A549 (cell line): ENCODE measurements around the gene ADAM10. TPM values are rescaled to one million over a fixed set of nuclear protein-coding genes. Genes with fewer than 3 reads are reported as not detected.

ENCODE experiments used
- ATAC-seq, 2 experiments: fragments of 200-7000 bp in 1 of 2; fragments of >200 bp in 1 of 2; cut with Nextera tagmentation in 1 of 2; cut with Tn5 transposase in 1 of 2; 3 replicates each; pipeline versions ENCODE4 v1.8.0 to v1.9.1; 2018 to 2020; ENCODE audit warnings: mild to moderate bottlenecking in 1 of 2, moderate library complexity in 1 of 2
- CTCF ChIA-PET: fragments of 300-600 bp; sonication (Branson Sonifier 250); formaldehyde crosslinking; extraction: SDS; loops from one replicate; lab custom pipeline; 2021; ENCODE audit warnings: antibody characterized with exemption, inconsistent platforms; lab: Yijun Ruan, JAX
- POLR2A ChIA-PET: fragments of 350-600 bp; formaldehyde crosslinking; extraction: SDS; loops from one replicate; lab custom pipeline; 2021; ENCODE audit warnings: antibody characterized with exemption, inconsistent platforms; lab: Yijun Ruan, JAX
- DNase-seq, 2 experiments: peaks; one replicate each; pipeline versions ENCODE4 v3.0.0 to v3.0.0-alpha.2; 2011 to 2016; ENCODE audit warnings: low read depth in 1 of 2, low spot score in 1 of 2
- FAIRE-seq: peaks from 2 replicates; lab custom pipeline; 2011; peaks lifted over from hg19 to GRCh38; lab: Jason Lieb, UNC
- H3K27ac ChIP-seq, 2 experiments: fragments of >200 bp; sonication (Bioruptor Twin); formaldehyde crosslinking; 3 replicates each; pipeline ENCODE4 v1.5.1; 2016 to 2017
- H3K4me1 ChIP-seq: fragments of >200 bp; sonication (Bioruptor Twin); formaldehyde crosslinking; 3 replicates; pipeline ENCODE4 v1.6.1; 2016
- H3K4me2 ChIP-seq: fragments of >200 bp; sonication (Bioruptor Twin); formaldehyde crosslinking; 3 replicates; pipeline ENCODE4 v1.6.1; 2016
- H3K4me3 ChIP-seq: fragments of >200 bp; sonication (Bioruptor Twin); formaldehyde crosslinking; 3 replicates; pipeline ENCODE4 v1.5.1; 2016
- H3K9me3 ChIP-seq: fragments of >200 bp; sonication (Bioruptor Twin); formaldehyde crosslinking; 3 replicates; pipeline ENCODE4 v1.6.1; 2016
- CBX2 ChIP-seq: fragments of 200-600 bp; sonication (generic); IDR thresholded peaks from 2 replicates; pipeline ENCODE4 v1.6.1; 2016; ENCODE audit warnings: low read depth, mild to moderate bottlenecking, borderline replicate concordance
- CHD2 ChIP-seq: fragments of 150-350 bp; IDR thresholded peaks from 2 replicates; pipeline ENCODE4 v1.6.1; 2014; ENCODE audit warnings: low read length; ENCODE audit not compliant: partially characterized antibody
- EHF ChIP-seq: fragments of 250-450 bp; sonication (Bioruptor Pico); IDR thresholded peaks from 2 replicates; pipeline ENCODE4 v1.5.0; 2020; ENCODE audit warnings: mild to moderate bottlenecking
- FOSL2 ChIP-seq, 2 experiments: fragments of 450-650 bp in 1 of 2; fragments of >200 bp in 1 of 2; sonication (Bioruptor Twin) in 1 of 2; formaldehyde crosslinking; IDR thresholded peaks; 2 replicates each; pipeline versions ENCODE4 v1.5.0 to v1.6.1; 2016 to 2020; ENCODE audit warnings: mild to moderate bottlenecking in 1 of 2, moderate library complexity in 1 of 2
- GATA3 ChIP-seq: IDR thresholded peaks from 2 replicates; pipeline ENCODE4 v1.6.1; 2012; ENCODE audit warnings: borderline replicate concordance
- HDAC2 ChIP-seq: fragments of 200-600 bp; sonication (generic); IDR thresholded peaks from 2 replicates; pipeline ENCODE4 v1.6.1; 2016
- HOXB13 ChIP-seq: fragments of 250-450 bp; sonication (Bioruptor Pico); IDR thresholded peaks from 2 replicates; pipeline ENCODE4 v1.5.0; 2020; ENCODE audit warnings: low read depth, mild to moderate bottlenecking, moderate library complexity
- HOXB5 ChIP-seq: fragments of 250-450 bp; sonication (Bioruptor Pico); IDR thresholded peaks from 2 replicates; pipeline ENCODE4 v1.5.0; 2020; ENCODE audit warnings: mild to moderate bottlenecking, moderate library complexity
- JUN ChIP-seq, 2 experiments: fragments of >200 bp; sonication (Bioruptor Twin); formaldehyde crosslinking; IDR thresholded peaks; 2 replicates in 1 of 2; 3 replicates in 1 of 2; pipeline ENCODE4 v1.6.1; 2016 to 2017
- KDM1A ChIP-seq: fragments of 200-600 bp; sonication (generic); IDR thresholded peaks from 2 replicates; pipeline ENCODE4 v1.6.1; 2016; ENCODE audit warnings: low read depth, mild to moderate bottlenecking
- KDM5A ChIP-seq: fragments of 200-600 bp; sonication (generic); IDR thresholded peaks from 2 replicates; pipeline ENCODE4 v1.6.1; 2016; ENCODE audit warnings: antibody characterized with exemption, mild to moderate bottlenecking
- MAZ ChIP-seq: fragments of 150-350 bp; IDR thresholded peaks from 2 replicates; pipeline ENCODE4 v1.6.1; 2014; ENCODE audit warnings: antibody characterized with exemption, low read depth, low read length, borderline replicate concordance
- MYC ChIP-seq: IDR thresholded peaks from 2 replicates; pipeline ENCODE4 v1.6.1; 2012; ENCODE audit warnings: mild to moderate bottlenecking, inconsistent platforms, low read length, improper control_type of control experiment, borderline replicate concordance
- NPAS2 ChIP-seq: fragments of 250-450 bp; sonication (Bioruptor Pico); IDR thresholded peaks from 2 replicates; pipeline ENCODE4 v1.8.0; 2022; ENCODE audit warnings: mild to moderate bottlenecking, moderate library complexity, borderline replicate concordance
- PHF8 ChIP-seq: fragments of 200-600 bp; sonication (generic); IDR thresholded peaks from 2 replicates; pipeline ENCODE4 v1.6.1; 2016; ENCODE audit warnings: low read depth, mild to moderate bottlenecking, antibody characterized with exemption, moderate library complexity, borderline replicate concordance
- POLR2A ChIP-seq: IDR thresholded peaks from 2 replicates; pipeline ENCODE4 v1.6.1; 2012; ENCODE audit warnings: mild to moderate bottlenecking, low read length
- RAD21 ChIP-seq, 2 experiments: fragments of >200 bp in 1 of 2; sonication (Bioruptor Twin) in 1 of 2; formaldehyde crosslinking in 1 of 2; IDR thresholded peaks in 1 of 2; conservative IDR thresholded peaks in 1 of 2; 2 replicates in 1 of 2; 3 replicates in 1 of 2; pipeline ENCODE4 v1.6.1; 2012 to 2018; ENCODE audit warnings: inconsistent platforms in 1 of 2
- RARB ChIP-seq: fragments of 250-450 bp; sonication (Bioruptor Pico); IDR thresholded peaks from 2 replicates; pipeline ENCODE4 v1.8.0; 2021; ENCODE audit warnings: mild to moderate bottlenecking, moderate library complexity
- RFX5 ChIP-seq: fragments of 450-650 bp; IDR thresholded peaks from 2 replicates; pipeline ENCODE4 v1.7.1; 2014; ENCODE audit warnings: antibody characterized with exemption, mild to moderate bottlenecking, moderate library complexity
- RNF2 ChIP-seq: fragments of 200-600 bp; sonication (generic); IDR thresholded peaks from 2 replicates; pipeline ENCODE4 v1.6.1; 2016; ENCODE audit warnings: low read depth, mild to moderate bottlenecking, antibody characterized with exemption, moderate library complexity, borderline replicate concordance
- SMC3 ChIP-seq: fragments of >200 bp; sonication (Bioruptor Twin); formaldehyde crosslinking; IDR thresholded peaks from 3 replicates; pipeline ENCODE4 v1.6.1; 2018; ENCODE audit warnings: inconsistent platforms
- TFCP2L1 ChIP-seq: fragments of 250-450 bp; sonication (Bioruptor Pico); IDR thresholded peaks from 2 replicates; pipeline ENCODE4 v1.5.0; 2021; ENCODE audit warnings: mild to moderate bottlenecking
- ZC3H11A ChIP-seq: fragments of 450-650 bp; IDR thresholded peaks from 2 replicates; pipeline ENCODE4 v1.6.1; 2014; ENCODE audit warnings: antibody characterized with exemption, mild to moderate bottlenecking
- ZNF302 ChIP-seq: fragments of 250-450 bp; sonication (Bioruptor Pico); IDR thresholded peaks from 2 replicates; pipeline ENCODE4 v1.9.0; 2021; ENCODE audit warnings: inconsistent platforms, mild to moderate bottlenecking, moderate library complexity
- ZSCAN20 ChIP-seq: fragments of 250-450 bp; sonication (Bioruptor Pico); IDR thresholded peaks from 2 replicates; pipeline ENCODE4 v1.8.0; 2022; ENCODE audit warnings: mild to moderate bottlenecking, moderate library complexity
- WGBS: methylation state at CpG from one replicate; pipeline ENCODE4 v1.1.6; 2017; ENCODE audit errors: missing lambda C conversion rate; 5-methylcytosine and 5-hydroxymethylcytosine counted together
- polyA plus RNA-seq, 4 experiments: library from polyadenylated mRNA; depleted of rRNA in 3 of 4; stranded (reverse); fragments of >200 nt; fragmentation: RNase III in 1 of 4; extraction: RNeasy Plus Mini Kit Qiagen cat#74134 plus additional on column Dnase treatment in 1 of 4; gene quantifications; 2 replicates in 3 of 4; 3 replicates in 1 of 4; pipeline ENCODE4 v1.2.3, GENCODE V29; 2011 to 2017
- TF ChIP-seq, protein P1 (sequence below): IDR thresholded peaks from 2 replicates; pipeline ENCODE4 v1.6.1; 2012; ENCODE audit warnings: low read depth, borderline replicate concordance
- TF ChIP-seq, protein P2 (sequence below): fragments of >200 bp; sonication (Bioruptor Twin); formaldehyde crosslinking; IDR thresholded peaks from 3 replicates; pipeline ENCODE4 v1.5.1; 2016
- TF ChIP-seq, protein P3 (sequence below): fragments of >200 bp; sonication (Bioruptor Twin); formaldehyde crosslinking; IDR thresholded peaks from 2 replicates; pipeline ENCODE4 v1.6.1; 2016
- TF ChIP-seq, protein P4 (sequence below): fragments of >200 bp; sonication (Bioruptor Twin); formaldehyde crosslinking; IDR thresholded peaks from 3 replicates; pipeline ENCODE4 v1.6.1; 2016
- TF ChIP-seq, protein P5 (sequence below): fragments of 250-450 bp; sonication (Bioruptor Pico); IDR thresholded peaks from 2 replicates; pipeline ENCODE4 v1.5.0; 2021; ENCODE audit warnings: mild to moderate bottlenecking, moderate library complexity, borderline replicate concordance
- TF ChIP-seq, protein P6 (sequence below): IDR thresholded peaks from 2 replicates; pipeline ENCODE4 v1.6.1; 2012
- TF ChIP-seq, protein P7 (sequence below): IDR thresholded peaks from 2 replicates; pipeline ENCODE4 v1.6.1; 2012

The ADAM10 gene
- polyA plus RNA-seq, 2 of the 4 experiments (the other 2 are of a cell fraction) = 200 to 210 TPM

DNA sequence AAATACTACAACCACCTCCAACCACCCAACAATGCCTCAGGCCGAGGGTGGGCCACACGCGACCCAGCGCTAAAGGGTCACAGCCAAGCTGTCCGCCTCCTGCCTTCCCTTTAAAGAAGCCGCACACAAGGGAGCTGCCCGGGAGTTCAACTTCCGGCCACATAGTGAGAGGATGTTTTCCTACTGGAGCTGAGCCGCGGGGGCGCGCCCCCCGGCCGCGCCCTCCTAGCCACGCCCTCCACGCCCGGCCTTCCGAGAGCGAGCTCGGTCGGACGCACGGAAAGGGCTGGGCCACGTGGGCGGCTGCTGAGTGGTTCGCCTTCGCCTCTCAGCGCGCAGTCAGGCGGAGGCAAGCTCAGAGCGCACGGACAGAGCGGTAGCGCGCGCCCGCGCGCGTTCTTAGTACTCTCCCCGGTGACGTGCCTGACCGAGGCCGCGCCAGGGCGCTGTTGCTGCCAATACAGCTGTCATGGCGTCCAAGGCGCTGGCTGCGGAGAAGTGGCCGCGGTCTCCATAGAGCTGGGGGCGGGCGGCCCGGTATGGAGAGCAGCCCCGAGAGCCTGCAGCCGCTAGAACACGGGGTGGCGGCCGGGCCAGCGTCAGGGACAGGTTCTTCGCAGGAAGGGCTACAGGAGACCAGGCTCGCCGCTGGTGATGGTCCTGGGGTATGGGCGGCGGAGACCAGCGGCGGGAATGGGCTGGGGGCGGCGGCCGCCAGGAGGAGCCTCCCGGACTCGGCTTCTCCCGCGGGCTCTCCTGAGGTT, 21.5 kb upstream of the ADAM10 start, which contains the start of gene MINDY2:
MINDY2 (plus strand) TSS at position 446 of the 764 bp plus-strand sequence; CDS start at position 540, 94 bp downstream.
- ChIA-PET CTCF (interaction anchor here (0.6 to 3.8 kb wide), 45 partner anchors 8 to 588 kb away, joined by 3 to 25 read pairs (median 4); partner anchors contain the start of gene ADAM10), POLR2A (interaction anchor here (0.5 to 3.6 kb wide), 36 partner anchors 10 to 762 kb away, joined by 3 to 98 read pairs (median 3); partner anchors contain the start of genes ADAM10 and MYO1E)
- peak; percentile 97 to 99 for DNase-seq
- peak; percentile 82 for FAIRE-seq
- Histone ChIP-seq H3K27ac (peak within 1 kb of the TSS; percentile 85 to 96), H3K4me1 (peaks cover 23% of the 10 kb centered on the region), H3K4me2 (peak within 1 kb of the TSS; percentile 89), H3K4me3 (peak within 1 kb of the TSS; percentile 80), H3K9me3 (no peaks in the 10 kb centered on the region)
- WGBS = under 1% methylated on average over 38 of the region's 75 CpGs
- ATAC-seq = peak; percentile 94 to 98
- TF ChIP-seq KDM1A (no peak), ZSCAN20 (CRISPR knock-in tag) (no peak), HOXB13 (CRISPR knock-in tag) (no peak), HOXB5 (no peak), CBX2 (no peak), KDM5A (peak; percentile 76), MAZ (no peak), SMC3 (peak; percentile 44; the same call in 2 of the 3 replicates), TFCP2L1 (no peak), ZNF302 (CRISPR knock-in tag) (no peak), NPAS2 (no peak), ZC3H11A (no peak), FOSL2 (IDR thresholded peaks at IDR 0.05) (no peak), FOSL2 (CRISPR knock-in tag; IDR thresholded peaks at IDR 0.05) (no peak), MYC (peak; percentile 96), RFX5 (no peak), JUN (IDR thresholded peaks at IDR 0.05) (peak; percentile 46 to 87; a peak in 3 of 5 replicates), GATA3 (peak; percentile 56; the same call in 1 of the 2 replicates), POLR2A (peak; percentile 81), RNF2 (no peak), RAD21 (conservative IDR thresholded peaks at IDR 0.05 in 1 of 2, IDR thresholded peaks at IDR 0.05 in 1 of 2) (peak; percentile 20 to 48), HDAC2 (no peak), CHD2 (peak; percentile 16), EHF (CRISPR knock-in tag) (no peak; the same call in 1 of the 2 replicates), PHF8 (peak; percentile 68; the same call in 1 of the 2 replicates), RARB (no peak)
- TF ChIP-seq, protein P1, sequence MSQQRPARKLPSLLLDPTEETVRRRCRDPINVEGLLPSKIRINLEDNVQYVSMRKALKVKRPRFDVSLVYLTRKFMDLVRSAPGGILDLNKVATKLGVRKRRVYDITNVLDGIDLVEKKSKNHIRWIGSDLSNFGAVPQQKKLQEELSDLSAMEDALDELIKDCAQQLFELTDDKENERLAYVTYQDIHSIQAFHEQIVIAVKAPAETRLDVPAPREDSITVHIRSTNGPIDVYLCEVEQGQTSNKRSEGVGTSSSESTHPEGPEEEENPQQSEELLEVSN = peak; percentile 83
- TF ChIP-seq, protein P2, sequence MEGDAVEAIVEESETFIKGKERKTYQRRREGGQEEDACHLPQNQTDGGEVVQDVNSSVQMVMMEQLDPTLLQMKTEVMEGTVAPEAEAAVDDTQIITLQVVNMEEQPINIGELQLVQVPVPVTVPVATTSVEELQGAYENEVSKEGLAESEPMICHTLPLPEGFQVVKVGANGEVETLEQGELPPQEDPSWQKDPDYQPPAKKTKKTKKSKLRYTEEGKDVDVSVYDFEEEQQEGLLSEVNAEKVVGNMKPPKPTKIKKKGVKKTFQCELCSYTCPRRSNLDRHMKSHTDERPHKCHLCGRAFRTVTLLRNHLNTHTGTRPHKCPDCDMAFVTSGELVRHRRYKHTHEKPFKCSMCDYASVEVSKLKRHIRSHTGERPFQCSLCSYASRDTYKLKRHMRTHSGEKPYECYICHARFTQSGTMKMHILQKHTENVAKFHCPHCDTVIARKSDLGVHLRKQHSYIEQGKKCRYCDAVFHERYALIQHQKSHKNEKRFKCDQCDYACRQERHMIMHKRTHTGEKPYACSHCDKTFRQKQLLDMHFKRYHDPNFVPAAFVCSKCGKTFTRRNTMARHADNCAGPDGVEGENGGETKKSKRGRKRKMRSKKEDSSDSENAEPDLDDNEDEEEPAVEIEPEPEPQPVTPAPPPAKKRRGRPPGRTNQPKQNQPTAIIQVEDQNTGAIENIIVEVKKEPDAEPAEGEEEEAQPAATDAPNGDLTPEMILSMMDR = peak; percentile 34; the same call in 2 of the 3 replicates
- TF ChIP-seq, protein P3, sequence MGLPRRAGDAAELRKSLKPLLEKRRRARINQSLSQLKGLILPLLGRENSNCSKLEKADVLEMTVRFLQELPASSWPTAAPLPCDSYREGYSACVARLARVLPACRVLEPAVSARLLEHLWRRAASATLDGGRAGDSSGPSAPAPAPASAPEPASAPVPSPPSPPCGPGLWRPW = no peak
- TF ChIP-seq, protein P4, sequence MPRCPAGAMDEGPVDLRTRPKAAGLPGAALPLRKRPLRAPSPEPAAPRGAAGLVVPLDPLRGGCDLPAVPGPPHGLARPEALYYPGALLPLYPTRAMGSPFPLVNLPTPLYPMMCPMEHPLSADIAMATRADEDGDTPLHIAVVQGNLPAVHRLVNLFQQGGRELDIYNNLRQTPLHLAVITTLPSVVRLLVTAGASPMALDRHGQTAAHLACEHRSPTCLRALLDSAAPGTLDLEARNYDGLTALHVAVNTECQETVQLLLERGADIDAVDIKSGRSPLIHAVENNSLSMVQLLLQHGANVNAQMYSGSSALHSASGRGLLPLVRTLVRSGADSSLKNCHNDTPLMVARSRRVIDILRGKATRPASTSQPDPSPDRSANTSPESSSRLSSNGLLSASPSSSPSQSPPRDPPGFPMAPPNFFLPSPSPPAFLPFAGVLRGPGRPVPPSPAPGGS = peak; percentile 53; the same call in 2 of the 3 replicates
- TF ChIP-seq, protein P5, sequence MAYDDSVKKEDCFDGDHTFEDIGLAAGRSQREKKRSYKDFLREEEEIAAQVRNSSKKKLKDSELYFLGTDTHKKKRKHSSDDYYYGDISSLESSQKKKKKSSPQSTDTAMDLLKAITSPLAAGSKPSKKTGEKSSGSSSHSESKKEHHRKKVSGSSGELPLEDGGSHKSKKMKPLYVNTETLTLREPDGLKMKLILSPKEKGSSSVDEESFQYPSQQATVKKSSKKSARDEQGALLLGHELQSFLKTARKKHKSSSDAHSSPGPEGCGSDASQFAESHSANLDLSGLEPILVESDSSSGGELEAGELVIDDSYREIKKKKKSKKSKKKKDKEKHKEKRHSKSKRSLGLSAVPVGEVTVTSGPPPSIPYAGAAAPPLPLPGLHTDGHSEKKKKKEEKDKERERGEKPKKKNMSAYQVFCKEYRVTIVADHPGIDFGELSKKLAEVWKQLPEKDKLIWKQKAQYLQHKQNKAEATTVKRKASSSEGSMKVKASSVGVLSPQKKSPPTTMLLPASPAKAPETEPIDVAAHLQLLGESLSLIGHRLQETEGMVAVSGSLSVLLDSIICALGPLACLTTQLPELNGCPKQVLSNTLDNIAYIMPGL (CRISPR knock-in tag) = peak; percentile 92; the same call in 1 of the 2 replicates
- TF ChIP-seq, protein P6, sequence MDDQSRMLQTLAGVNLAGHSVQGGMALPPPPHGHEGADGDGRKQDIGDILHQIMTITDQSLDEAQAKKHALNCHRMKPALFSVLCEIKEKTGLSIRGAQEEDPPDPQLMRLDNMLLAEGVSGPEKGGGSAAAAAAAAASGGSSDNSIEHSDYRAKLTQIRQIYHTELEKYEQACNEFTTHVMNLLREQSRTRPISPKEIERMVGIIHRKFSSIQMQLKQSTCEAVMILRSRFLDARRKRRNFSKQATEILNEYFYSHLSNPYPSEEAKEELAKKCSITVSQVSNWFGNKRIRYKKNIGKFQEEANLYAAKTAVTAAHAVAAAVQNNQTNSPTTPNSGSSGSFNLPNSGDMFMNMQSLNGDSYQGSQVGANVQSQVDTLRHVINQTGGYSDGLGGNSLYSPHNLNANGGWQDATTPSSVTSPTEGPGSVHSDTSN = peak; percentile 49; the same call in 1 of the 2 replicates
- TF ChIP-seq, protein P7, sequence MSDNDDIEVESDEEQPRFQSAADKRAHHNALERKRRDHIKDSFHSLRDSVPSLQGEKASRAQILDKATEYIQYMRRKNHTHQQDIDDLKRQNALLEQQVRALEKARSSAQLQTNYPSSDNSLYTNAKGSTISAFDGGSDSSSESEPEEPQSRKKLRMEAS = peak; percentile 98
